ENCODE measurements around the gene WBP4.
A peak's percentile ranks its signal among the peaks of the same experiment; 100 is the strongest.
"Not testable (repeated sequence)": the region's sequence is repeated elsewhere in the genome, so short reads cannot be mapped to it uniquely, and the experiment has no call there.

Gene WBP4

DNA sequence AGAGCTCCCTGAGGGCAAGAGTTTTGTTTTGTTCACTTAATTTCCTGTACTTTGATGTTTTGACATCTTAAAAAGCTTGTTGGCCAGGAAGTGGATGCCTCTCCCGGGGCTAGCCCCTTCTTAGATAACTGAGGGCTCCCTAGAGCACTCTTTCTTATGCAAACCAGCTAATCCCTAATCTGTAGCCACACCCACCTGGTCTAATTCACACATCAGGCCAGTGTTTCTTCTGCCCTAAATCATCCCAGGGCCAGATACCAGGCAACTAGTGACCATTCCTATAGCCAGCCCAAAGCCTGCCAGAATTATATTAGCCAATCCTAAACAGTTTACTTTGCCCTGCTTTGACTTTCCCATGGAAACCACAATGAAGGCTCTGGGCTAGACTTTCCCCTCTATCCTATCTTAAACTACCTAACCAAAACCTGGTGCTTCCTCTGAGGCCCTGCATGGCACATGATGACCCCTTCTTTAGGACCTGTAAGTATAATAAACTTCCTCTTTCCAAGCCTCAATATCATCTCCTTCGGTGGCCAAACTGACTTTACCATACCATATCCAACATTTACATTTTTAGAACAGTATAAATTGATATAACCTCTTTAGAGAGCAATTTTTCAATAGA, 24.8 kb downstream of the WBP4 start:
- DNase-seq = no peak

- not testable (repeated sequence) for DNase-seq
Observed at GRCh38 chr13:41095681-41096080, 34.4 kb downstream of the WBP4 start.

DNA sequence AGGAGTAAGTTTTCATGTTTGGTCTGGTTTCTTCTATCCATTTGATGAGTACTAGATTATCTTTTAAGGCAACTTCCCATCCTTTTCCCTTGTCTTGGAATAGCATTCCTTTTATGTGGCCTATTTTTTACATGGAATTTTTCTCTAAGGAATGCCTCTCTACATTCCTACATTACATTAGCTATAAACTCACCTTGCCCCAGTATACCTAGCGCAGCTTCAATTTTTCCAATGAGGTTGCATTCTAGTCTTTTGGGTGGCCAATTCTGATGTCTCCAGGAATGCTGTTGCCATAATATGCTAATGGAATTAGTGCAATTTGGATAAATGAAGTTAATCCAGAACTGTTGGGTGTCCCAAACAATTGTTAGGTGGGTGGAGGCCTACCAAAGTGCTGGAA, 37.5 kb downstream of the WBP4 start:
- no peak for DNase-seq

GRCh38 chr13:41099986-41100385, 38.7 kb downstream of the WBP4 start:
- no peak for DNase-seq

GRCh38 chr13:41107104-41107571, 45.8 kb downstream of the WBP4 start:
- DNase-seq = no peak

DNA sequence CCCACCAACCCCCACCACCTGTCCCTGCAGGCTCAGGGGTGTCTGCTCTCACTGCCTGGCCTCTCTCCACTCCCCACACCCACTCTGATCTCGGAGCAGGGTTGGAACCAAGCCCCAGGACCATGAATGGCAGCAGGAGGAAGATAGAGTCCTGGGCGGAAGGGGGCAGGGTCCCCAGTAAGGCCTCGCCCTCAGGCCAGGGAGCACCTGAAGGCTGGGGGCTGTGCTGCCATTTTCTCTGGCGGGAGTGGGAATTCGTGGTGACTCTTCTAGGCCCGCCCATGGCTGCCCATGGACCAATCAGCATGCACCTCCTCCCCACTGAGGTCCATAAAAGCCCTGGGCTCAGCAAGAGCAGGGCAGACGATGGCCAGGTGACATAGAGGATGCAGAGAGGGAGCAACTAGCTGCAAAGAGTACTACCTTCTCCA, 46.3 kb downstream of the WBP4 start:
- no peak for DNase-seq

- DNase-seq = no peak
Observed at GRCh38 chr13:41111454-41111853, 50.1 kb downstream of the WBP4 start.

DNA sequence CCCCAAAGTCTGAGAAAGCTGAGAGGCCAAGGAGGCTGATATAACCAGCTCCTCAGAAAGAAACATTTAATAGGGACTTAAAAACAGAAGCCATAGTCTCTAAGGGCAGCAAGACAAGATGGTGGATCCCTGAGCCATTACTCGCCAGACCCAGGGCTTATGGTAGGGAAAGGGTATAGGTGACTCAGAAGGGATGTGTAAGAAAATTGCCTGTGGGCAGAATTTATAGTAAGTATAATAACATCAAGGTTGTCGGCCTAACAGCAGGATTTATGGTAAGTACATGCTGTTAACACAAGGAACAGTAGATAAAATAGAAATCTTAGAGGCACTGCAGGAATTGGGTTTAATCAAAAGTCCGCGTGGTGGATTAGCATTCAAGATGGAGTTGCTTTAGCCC, 56.6 kb downstream of the WBP4 start:
- DNase-seq = no peak

DNA sequence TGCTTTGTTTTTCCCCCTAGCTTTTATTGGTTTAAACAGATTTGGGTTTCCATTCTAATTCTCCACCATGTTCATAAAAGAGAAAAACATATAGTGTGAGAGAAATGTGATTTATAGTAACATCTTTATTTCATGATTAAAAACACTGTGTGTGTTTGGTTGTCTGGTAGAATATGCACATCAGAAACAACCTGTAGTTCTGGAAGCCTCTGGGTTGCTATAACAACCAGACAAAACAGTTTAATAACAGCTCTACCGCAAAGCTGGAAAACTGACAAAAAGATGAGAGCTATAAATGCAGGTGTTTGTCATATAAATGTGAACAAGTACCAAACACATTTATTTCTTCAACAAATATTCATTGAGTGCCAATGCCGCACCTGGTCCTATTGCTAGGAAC, 61.5 kb downstream of the WBP4 start:
- no peak for DNase-seq

DNA sequence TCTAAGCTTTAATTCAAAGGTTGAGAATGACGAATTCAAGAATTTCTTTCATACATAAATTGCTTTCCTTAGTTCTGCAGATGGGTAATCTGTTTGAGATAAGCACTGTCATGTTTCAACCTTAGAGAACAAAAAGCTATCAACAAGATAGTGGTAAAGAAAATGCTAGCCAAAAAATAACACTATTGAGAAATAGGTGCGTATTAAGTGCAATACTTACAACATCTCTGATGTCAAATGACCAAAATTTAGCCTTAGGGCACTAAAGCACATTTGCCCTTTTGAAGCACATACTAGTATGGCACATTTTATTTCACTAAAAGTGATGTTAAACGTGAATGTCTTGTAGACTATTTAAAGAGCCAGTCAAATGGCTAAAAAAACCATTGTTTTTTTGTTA, 66.4 kb downstream of the WBP4 start:
- no peak for DNase-seq

GRCh38 chr13:41130356-41130755, 69.0 kb downstream of the WBP4 start:
- DNase-seq = no peak

- DNase-seq = not testable (repeated sequence)
Observed at GRCh38 chr13:41131189-41131588, 69.9 kb downstream of the WBP4 start.

- not testable (repeated sequence) for DNase-seq
Observed at GRCh38 chr13:41131660-41132511, 70.6 kb downstream of the WBP4 start.

- DNase-seq = peak; percentile 88
Observed at GRCh38 chr13:41132512-41133152, 71.3 kb downstream of the WBP4 start, which contains the start of gene KBTBD6. KBTBD6 (minus strand) TSS chr13:41132802; CDS start chr13:41132511, 291 bp downstream.
